ENCODE results near the gene CNFN. TPM values are rescaled to one million over a fixed set of nuclear protein-coding genes. Genes with fewer than 3 reads are reported as not detected.

Gene CNFN
- total RNA-seq, 1 donor from 2014 or later = 2.9 TPM

GRCh38 chr19:42368360-42368759 lies 21.7 kb downstream of the CNFN start:
- Mint-ChIP-seq H3K4me3 (ENCODE audit: low read depth) (no peak overlapping the region), H3K27me3 (no peaks in the 10 kb centered on the region), H3K27ac (no peak overlapping the region), H3K36me3 (ENCODE audit: insufficient read depth) (peaks cover 20% of the 10 kb centered on the region), H3K9me3 (ENCODE audit: low read depth) (no peaks in the 10 kb centered on the region), H3K4me1 (ENCODE audit: low read depth) (no peaks in the 10 kb centered on the region)
- no peak for DNase-seq (ENCODE audit: low spot score, unreplicated experiment)
- no peak for TF ChIP-seq CTCF (IDR thresholded peaks at IDR 0.05; ENCODE audit: unreplicated experiment)

GRCh38 chr19:42367929-42368328 lies 22.2 kb downstream of the CNFN start:
- no peak for DNase-seq (ENCODE audit: low spot score, unreplicated experiment)
- no peaks in the 10 kb centered on the region for H3K4me1 Mint-ChIP-seq (ENCODE audit: low read depth)
- no peaks in the 10 kb centered on the region for H3K9me3 Mint-ChIP-seq (ENCODE audit: low read depth)
- no peaks in the 10 kb centered on the region for H3K27me3 Mint-ChIP-seq
- no peak overlapping the region for H3K27ac Mint-ChIP-seq
- no peak for TF ChIP-seq CTCF (IDR thresholded peaks at IDR 0.05; ENCODE audit: unreplicated experiment)
- H3K36me3 Mint-ChIP-seq (ENCODE audit: insufficient read depth) = peaks cover 23% of the 10 kb centered on the region
- H3K4me3 Mint-ChIP-seq (ENCODE audit: low read depth) = no peak overlapping the region

GRCh38 chr19:42366673-42367072 lies 23.4 kb downstream of the CNFN start:
- DNase-seq (ENCODE audit: low spot score, unreplicated experiment) = no peak
- no peaks in the 10 kb centered on the region for H3K27me3 Mint-ChIP-seq
- no peaks in the 10 kb centered on the region for H3K9me3 Mint-ChIP-seq (ENCODE audit: low read depth)
- peaks cover 21% of the 10 kb centered on the region for H3K36me3 Mint-ChIP-seq (ENCODE audit: insufficient read depth)
- H3K27ac Mint-ChIP-seq = peak overlapping the region; percentile 33
- no peak for TF ChIP-seq CTCF (IDR thresholded peaks at IDR 0.05; ENCODE audit: unreplicated experiment)
- no peaks in the 10 kb centered on the region for H3K4me1 Mint-ChIP-seq (ENCODE audit: low read depth)
- H3K4me3 Mint-ChIP-seq (ENCODE audit: low read depth) = no peak overlapping the region

GRCh38 chr19:42363614-42364346 lies 26.3 kb downstream of the CNFN start:
- Mint-ChIP-seq H3K27me3 (no peaks in the 10 kb centered on the region), H3K36me3 (ENCODE audit: insufficient read depth) (peaks cover 26% of the 10 kb centered on the region), H3K9me3 (ENCODE audit: low read depth) (no peaks in the 10 kb centered on the region), H3K4me3 (ENCODE audit: low read depth) (no peak overlapping the region), H3K27ac (no peak overlapping the region), H3K4me1 (ENCODE audit: low read depth) (peaks cover 1% of the 10 kb centered on the region)
- TF ChIP-seq CTCF (IDR thresholded peaks at IDR 0.05; ENCODE audit: unreplicated experiment) = no peak
- DNase-seq (ENCODE audit: low spot score, unreplicated experiment) = no peak

- DNase-seq (ENCODE audit: low spot score, unreplicated experiment) = no peak
- TF ChIP-seq CTCF (IDR thresholded peaks at IDR 0.05; ENCODE audit: unreplicated experiment) = no peak
- H3K4me3 Mint-ChIP-seq (ENCODE audit: low read depth) = no peak overlapping the region
- peaks cover 26% of the 10 kb centered on the region for H3K36me3 Mint-ChIP-seq (ENCODE audit: insufficient read depth)
- peaks cover 1% of the 10 kb centered on the region for H3K4me1 Mint-ChIP-seq (ENCODE audit: low read depth)
- H3K27ac Mint-ChIP-seq = no peak overlapping the region
- H3K27me3 Mint-ChIP-seq = no peaks in the 10 kb centered on the region
- H3K9me3 Mint-ChIP-seq (ENCODE audit: low read depth) = no peaks in the 10 kb centered on the region
Observed at GRCh38 chr19:42362891-42363440, 27.1 kb downstream of the CNFN start.
